WTC11 (cell line): ENCODE data around the gene ELMOD1. TPM values are rescaled to one million over a fixed set of nuclear protein-coding genes. Genes with fewer than 3 reads are reported as not detected.

Experiments
- ATAC-seq: fragments of 200-7000 bp; cut with Tn5 transposase; 2 replicates; pipeline ENCODE4 v1.10.0; 2021; ENCODE audit warnings: mild to moderate bottlenecking, moderate library complexity
- CTCF ChIA-PET: fragments of 300-600 bp; sonication (Branson Sonifier 250); formaldehyde crosslinking; loops from one replicate; lab custom pipeline; 2021; ENCODE audit warnings: antibody characterized with exemption; lab: Charles Lee
- POLR2A ChIA-PET: fragments of 350-600 bp; sonication (Branson Sonifier 250); formaldehyde crosslinking; loops from one replicate; lab custom pipeline; 2021; ENCODE audit warnings: antibody characterized with exemption; lab: Charles Lee
- DNase-seq: peaks from one replicate; pipeline ENCODE4 v3.0.0; 2021; ENCODE audit warnings: low spot score
- H3K27ac Mint-ChIP-seq: 2 replicates; pipeline ENCODE4 v1.8.0; 2021; ENCODE audit warnings: mixed read lengths
- H3K27me3 Mint-ChIP-seq: 2 replicates; pipeline ENCODE4 v1.8.0; 2021; ENCODE audit warnings: low read depth, mild to moderate bottlenecking, moderate library complexity, mixed read lengths
- H3K36me3 Mint-ChIP-seq: 2 replicates; pipeline ENCODE4 v1.8.0; 2021; ENCODE audit warnings: mixed read lengths
- H3K4me1 Mint-ChIP-seq: 2 replicates; pipeline ENCODE4 v1.8.0; 2022; ENCODE audit warnings: mixed read lengths
- H3K4me3 Mint-ChIP-seq: 2 replicates; pipeline ENCODE4 v1.8.0; 2021; ENCODE audit warnings: mild to moderate bottlenecking, moderate library complexity, mixed read lengths
- H3K9me3 Mint-ChIP-seq: 2 replicates; pipeline ENCODE4 v1.8.0; 2021; ENCODE audit warnings: mixed read lengths
- CDX4 ChIP-seq: fragments of 250-450 bp; sonication (Bioruptor Pico); IDR thresholded peaks from 2 replicates; pipeline ENCODE4 v1.9.0; 2021; ENCODE audit warnings: moderate library complexity, mild to moderate bottlenecking, inconsistent platforms, borderline replicate concordance
- E2F1 ChIP-seq: sonication (generic); formaldehyde crosslinking; IDR thresholded peaks from 2 replicates; pipeline ENCODE4 v1.8.0; 2022; ENCODE audit warnings: mild to moderate bottlenecking, missing genetic modification reagents
- ELF4 ChIP-seq: sonication (generic); formaldehyde crosslinking; IDR thresholded peaks from 2 replicates; pipeline ENCODE4 v1.8.1; 2022; ENCODE audit warnings: low read depth, mild to moderate bottlenecking, moderate library complexity, missing genetic modification reagents
- EMX1 ChIP-seq: fragments of 250-450 bp; sonication (Bioruptor Pico); IDR thresholded peaks from 2 replicates; pipeline ENCODE4 v1.8.0; 2021; ENCODE audit warnings: mild to moderate bottlenecking
- GRHL2 ChIP-seq: fragments of 250-450 bp; sonication (Bioruptor Pico); IDR thresholded peaks from 2 replicates; pipeline ENCODE4 v1.8.0; 2022; ENCODE audit warnings: mild to moderate bottlenecking, moderate library complexity; ENCODE audit not compliant: insufficient replicate concordance, severe bottlenecking
- NR3C1 ChIP-seq: sonication (generic); formaldehyde crosslinking; conservative IDR thresholded peaks from 2 replicates; pipeline ENCODE4 v1.8.1; 2023; ENCODE audit warnings: low read depth, mild to moderate bottlenecking, missing genetic modification reagents
- SMAD4 ChIP-seq: sonication (generic); formaldehyde crosslinking; IDR thresholded peaks from 2 replicates; pipeline ENCODE4 v1.8.0; 2022; ENCODE audit warnings: mild to moderate bottlenecking, missing genetic modification reagents
- STAT6 ChIP-seq: sonication (generic); formaldehyde crosslinking; conservative IDR thresholded peaks from 2 replicates; pipeline ENCODE4 v1.8.1; 2023; ENCODE audit warnings: mild to moderate bottlenecking, low read depth, missing genetic modification reagents, moderate library complexity
- TEAD1 ChIP-seq: sonication (generic); formaldehyde crosslinking; IDR thresholded peaks from 2 replicates; pipeline ENCODE4 v1.8.0; 2022; ENCODE audit warnings: mild to moderate bottlenecking, missing genetic modification reagents
- USF1 ChIP-seq: sonication (generic); formaldehyde crosslinking; IDR thresholded peaks from 2 replicates; pipeline ENCODE4 v1.8.0; 2022; ENCODE audit warnings: mild to moderate bottlenecking, missing genetic modification reagents
- ZNF281 ChIP-seq: sonication (generic); formaldehyde crosslinking; IDR thresholded peaks from 2 replicates; pipeline ENCODE4 v1.8.0; 2023; ENCODE audit warnings: mild to moderate bottlenecking, missing genetic modification reagents
- ZNF532 ChIP-seq: fragments of 250-450 bp; sonication (Bioruptor Pico); IDR thresholded peaks from 2 replicates; pipeline ENCODE4 v1.9.0; 2021; ENCODE audit warnings: mild to moderate bottlenecking, borderline replicate concordance
- total RNA-seq: library from RNA; stranded (reverse); gene quantifications from 3 replicates; pipeline ENCODE4 v1.2.3, GENCODE V29; 2021

ELMOD1 gene
- total RNA-seq, 1 experiment from 2014 or later: 2.3 TPM

GRCh38 chr11:107566569-107566968, 24.4 kb upstream of the ELMOD1 start (continued):
- no peak for TF ChIP-seq STAT6 (CRISPR knock-in tag)
- TF ChIP-seq ZNF532: no peak
- TF ChIP-seq ZNF281 (CRISPR knock-in tag): no peak
- TF ChIP-seq TEAD1: no peak
- TF ChIP-seq, all 79 proteins: peak for 0

- TF ChIP-seq NR3C1 (CRISPR knock-in tag) (no peak), E2F1 (CRISPR knock-in tag) (no peak), EMX1 (CRISPR knock-in tag) (no peak), USF1 (CRISPR knock-in tag) (no peak), CDX4 (CRISPR knock-in tag) (no peak), GRHL2 (no peak), ELF4 (CRISPR knock-in tag) (no peak), SMAD4 (CRISPR knock-in tag) (no peak)
- Mint-ChIP-seq H3K4me1 (peaks cover 30% of the 10 kb centered on the region), H3K36me3 (no peaks in the 10 kb centered on the region), H3K27me3 (no peaks in the 10 kb centered on the region), H3K27ac (no peak overlapping the region), H3K9me3 (no peaks in the 10 kb centered on the region), H3K4me3 (no peak overlapping the region)
- DNase-seq (no peak), ATAC-seq (no peak)
- CTCF ChIA-PET: interaction anchor here (0.7 to 5.6 kb wide), 2 partner anchors 121 to 147 kb away, joined by 3 to 38 read pairs; no protein-coding TSS in a partner anchor
- POLR2A ChIA-PET: no interaction called here
Measured at GRCh38 chr11:107567739-107568335, 23.1 kb upstream of the ELMOD1 start.
